Bladder microvascular endothelial cell (primary cell): ENCODE measurements around the gene ACP6. TPM values are rescaled to one million over a fixed set of nuclear protein-coding genes. Genes with fewer than 3 reads are reported as not detected.

Source experiments
- total RNA-seq: library from RNA; depleted of rRNA; stranded (reverse); fragments of >200 nt; gene quantifications from 2 replicates; pipeline ENCODE4 v1.2.3, GENCODE V29; 2014

The ACP6 gene
- total RNA-seq, result 1.8 and 3.4 TPM in 2 replicates

GRCh38 chr1:147670319-147671001 is at the start of gene ACP6:
ACP6 (minus strand) TSS chr1:147670524; CDS start chr1:147670048, 476 bp downstream.

Other genes starting within 250 kb of the ACP6 start
- 1.1 and 3.6 TPM in 2 replicates for gene BCL9, start 129.0 kb downstream of the ACP6 start, total RNA-seq
- gene GJA5, start 90.1 kb upstream of the ACP6 start, total RNA-seq, result 0.32 and 0.76 TPM in 2 replicates
- not detected in 2 replicates for gene GJA8, start 232.3 kb upstream of the ACP6 start, total RNA-seq